ENCODE data around the gene ZNF91. TPM values are rescaled to one million over a fixed set of nuclear protein-coding genes. Genes with fewer than 3 reads are reported as not detected.
A peak's percentile ranks its signal among the peaks of the same experiment; 100 is the strongest.

The ZNF91 gene
- total and polyA plus RNA-seq, 4 donors: 2.9 to 25.9 (median 14.2) TPM

DNA sequence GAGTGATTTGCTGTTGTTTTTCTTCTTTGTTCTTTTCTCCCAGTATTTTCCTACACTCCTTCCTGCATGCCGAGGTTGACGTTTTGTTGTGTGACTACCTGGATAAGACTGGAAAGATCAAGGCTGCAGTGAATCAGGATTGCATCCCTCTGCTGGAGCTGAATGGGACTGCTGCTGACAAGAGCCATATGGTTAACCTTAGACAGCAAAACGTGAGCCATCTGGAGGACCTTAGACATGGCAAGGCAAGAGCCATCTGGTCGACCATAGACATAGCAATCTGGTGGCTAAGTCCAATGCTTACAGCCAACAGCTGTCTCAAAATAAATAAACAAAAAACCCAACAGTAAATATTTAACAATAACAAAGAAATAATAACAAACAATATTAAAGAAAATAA, 42.6 kb upstream of the ZNF91 start:
- no peaks in the 10 kb centered on the region for H3K36me3 ChIP-seq (ENCODE audit: control insufficient read depth in 4 of 4, insufficient read depth in 3 of 4, low read depth in 1 of 4, low read length in 3 of 4)
- H3K4me1 ChIP-seq (ENCODE audit: control insufficient read depth in 4 of 4, insufficient read depth in 4 of 4, low read length in 3 of 4): no peaks in the 10 kb centered on the region
- 78% methylated on average over 4 of the region's 4 CpGs for WGBS
- H3K27me3 ChIP-seq (ENCODE audit: control insufficient read depth in 4 of 4, insufficient read depth in 4 of 4, low read length in 3 of 4): no peaks in the 10 kb centered on the region
- no peak overlapping the region for H3K27ac ChIP-seq (ENCODE audit: low read depth in 1 of 2, low read length in 2 of 2)
- no peak overlapping the region for H3K9ac ChIP-seq (ENCODE audit: low read depth in 1 of 2, low read length in 2 of 2)
- H3K4me3 ChIP-seq (ENCODE audit: low read depth in 1 of 3, low read length in 3 of 3): peak overlapping the region in 1 of 3 donors; percentile 59
- peaks cover 7 to 10% (median 9%) of the 10 kb centered on the region in 4 donors for H3K9me3 ChIP-seq (ENCODE audit: control insufficient read depth in 4 of 4, low read length in 3 of 4)
- TF ChIP-seq, protein P1, sequence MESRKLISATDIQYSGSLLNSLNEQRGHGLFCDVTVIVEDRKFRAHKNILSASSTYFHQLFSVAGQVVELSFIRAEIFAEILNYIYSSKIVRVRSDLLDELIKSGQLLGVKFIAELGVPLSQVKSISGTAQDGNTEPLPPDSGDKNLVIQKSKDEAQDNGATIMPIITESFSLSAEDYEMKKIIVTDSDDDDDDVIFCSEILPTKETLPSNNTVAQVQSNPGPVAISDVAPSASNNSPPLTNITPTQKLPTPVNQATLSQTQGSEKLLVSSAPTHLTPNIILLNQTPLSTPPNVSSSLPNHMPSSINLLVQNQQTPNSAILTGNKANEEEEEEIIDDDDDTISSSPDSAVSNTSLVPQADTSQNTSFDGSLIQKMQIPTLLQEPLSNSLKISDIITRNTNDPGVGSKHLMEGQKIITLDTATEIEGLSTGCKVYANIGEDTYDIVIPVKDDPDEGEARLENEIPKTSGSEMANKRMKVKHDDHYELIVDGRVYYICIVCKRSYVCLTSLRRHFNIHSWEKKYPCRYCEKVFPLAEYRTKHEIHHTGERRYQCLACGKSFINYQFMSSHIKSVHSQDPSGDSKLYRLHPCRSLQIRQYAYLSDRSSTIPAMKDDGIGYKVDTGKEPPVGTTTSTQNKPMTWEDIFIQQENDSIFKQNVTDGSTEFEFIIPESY (IDR thresholded peaks at IDR 0.05): no peak
- TF ChIP-seq, protein P2, sequence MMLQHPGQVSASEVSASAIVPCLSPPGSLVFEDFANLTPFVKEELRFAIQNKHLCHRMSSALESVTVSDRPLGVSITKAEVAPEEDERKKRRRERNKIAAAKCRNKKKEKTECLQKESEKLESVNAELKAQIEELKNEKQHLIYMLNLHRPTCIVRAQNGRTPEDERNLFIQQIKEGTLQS (IDR thresholded peaks at IDR 0.05): no peak
- no peak for DNase-seq (ENCODE audit: low spot score)

DNA sequence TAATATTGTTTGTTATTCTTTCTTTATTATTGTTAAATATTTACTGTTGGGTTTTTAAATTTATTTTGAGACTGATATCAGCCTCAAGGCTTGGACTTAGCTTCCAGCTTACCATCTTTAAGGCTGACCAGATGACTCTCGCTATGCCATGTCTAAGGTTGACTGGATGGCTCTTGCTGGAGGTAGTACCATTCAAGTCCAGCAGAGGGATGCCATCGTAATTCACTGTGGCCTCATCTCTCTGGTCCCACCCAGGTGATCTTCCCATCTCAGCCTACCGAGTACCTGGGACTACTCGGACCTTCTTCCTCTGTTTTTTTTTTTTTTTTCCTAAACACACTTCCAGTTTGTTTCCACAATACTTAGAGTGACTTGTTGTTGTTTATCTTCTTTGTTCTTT, 41.7 kb upstream of the ZNF91 start:
- H3K4me1 ChIP-seq (ENCODE audit: control insufficient read depth in 4 of 4, insufficient read depth in 4 of 4, low read length in 3 of 4): no peaks in the 10 kb centered on the region
- H3K27me3 ChIP-seq (ENCODE audit: control insufficient read depth in 4 of 4, insufficient read depth in 4 of 4, low read length in 3 of 4): no peaks in the 10 kb centered on the region
- peaks cover 7 to 9% (median 7%) of the 10 kb centered on the region in 4 donors for H3K9me3 ChIP-seq (ENCODE audit: control insufficient read depth in 4 of 4, low read length in 3 of 4)
- H3K36me3 ChIP-seq (ENCODE audit: control insufficient read depth in 4 of 4, insufficient read depth in 3 of 4, low read depth in 1 of 4, low read length in 3 of 4): no peaks in the 10 kb centered on the region
- TF ChIP-seq, protein P3, sequence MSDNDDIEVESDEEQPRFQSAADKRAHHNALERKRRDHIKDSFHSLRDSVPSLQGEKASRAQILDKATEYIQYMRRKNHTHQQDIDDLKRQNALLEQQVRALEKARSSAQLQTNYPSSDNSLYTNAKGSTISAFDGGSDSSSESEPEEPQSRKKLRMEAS (IDR thresholded peaks at IDR 0.05): no peak
- TF ChIP-seq, protein P4, sequence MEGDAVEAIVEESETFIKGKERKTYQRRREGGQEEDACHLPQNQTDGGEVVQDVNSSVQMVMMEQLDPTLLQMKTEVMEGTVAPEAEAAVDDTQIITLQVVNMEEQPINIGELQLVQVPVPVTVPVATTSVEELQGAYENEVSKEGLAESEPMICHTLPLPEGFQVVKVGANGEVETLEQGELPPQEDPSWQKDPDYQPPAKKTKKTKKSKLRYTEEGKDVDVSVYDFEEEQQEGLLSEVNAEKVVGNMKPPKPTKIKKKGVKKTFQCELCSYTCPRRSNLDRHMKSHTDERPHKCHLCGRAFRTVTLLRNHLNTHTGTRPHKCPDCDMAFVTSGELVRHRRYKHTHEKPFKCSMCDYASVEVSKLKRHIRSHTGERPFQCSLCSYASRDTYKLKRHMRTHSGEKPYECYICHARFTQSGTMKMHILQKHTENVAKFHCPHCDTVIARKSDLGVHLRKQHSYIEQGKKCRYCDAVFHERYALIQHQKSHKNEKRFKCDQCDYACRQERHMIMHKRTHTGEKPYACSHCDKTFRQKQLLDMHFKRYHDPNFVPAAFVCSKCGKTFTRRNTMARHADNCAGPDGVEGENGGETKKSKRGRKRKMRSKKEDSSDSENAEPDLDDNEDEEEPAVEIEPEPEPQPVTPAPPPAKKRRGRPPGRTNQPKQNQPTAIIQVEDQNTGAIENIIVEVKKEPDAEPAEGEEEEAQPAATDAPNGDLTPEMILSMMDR (IDR thresholded peaks at IDR 0.05; ENCODE audit: low read depth, low read length, missing input control): peak; percentile 16
- no peak overlapping the region for H3K27ac ChIP-seq (ENCODE audit: low read depth in 1 of 2, low read length in 2 of 2)
- H3K4me3 ChIP-seq (ENCODE audit: low read depth in 1 of 3, low read length in 3 of 3): no peak overlapping the region
- DNase-seq (ENCODE audit: low spot score): no peak
- 86% methylated on average over 4 of the region's 4 CpGs for WGBS
- no peak overlapping the region for H3K9ac ChIP-seq (ENCODE audit: low read depth in 1 of 2, low read length in 2 of 2)

DNA sequence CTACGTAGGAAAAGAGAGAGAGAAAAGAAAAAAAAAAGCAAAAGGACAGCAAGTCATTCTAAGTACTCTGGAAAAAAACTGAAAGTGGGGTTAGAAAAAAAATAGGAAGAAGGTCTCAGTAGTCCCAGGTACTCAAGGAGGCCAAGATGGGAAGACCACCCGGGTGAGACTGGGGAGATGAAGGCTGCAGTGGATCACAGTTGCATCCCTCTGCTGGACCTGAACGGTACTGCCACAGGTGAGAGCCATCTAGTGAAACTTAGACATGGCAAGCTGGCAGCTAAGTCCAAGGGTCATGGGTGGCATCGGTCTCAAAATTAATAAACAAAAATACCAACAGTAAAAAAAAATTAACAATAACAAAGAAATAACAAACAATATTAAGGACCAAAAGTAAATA, 41.0 kb upstream of the ZNF91 start:
- WGBS: 65% methylated on average over 4 of the region's 4 CpGs
- no peaks in the 10 kb centered on the region for H3K4me1 ChIP-seq (ENCODE audit: control insufficient read depth in 4 of 4, insufficient read depth in 4 of 4, low read length in 3 of 4)

More for the DNA sequence above, 41.0 kb upstream of the ZNF91 start:
- no peaks in the 10 kb centered on the region for H3K27me3 ChIP-seq (ENCODE audit: control insufficient read depth in 4 of 4, insufficient read depth in 4 of 4, low read length in 3 of 4)
- TF ChIP-seq, protein P4 (IDR thresholded peaks at IDR 0.05; ENCODE audit: low read depth, low read length, missing input control): no peak
- TF ChIP-seq FOXA2 (IDR thresholded peaks at IDR 0.05) (no peak), HNF4A (conservative IDR thresholded peaks at IDR 0.05) (no peak), TAF1 (conservative IDR thresholded peaks at IDR 0.05) (no peak), RXRA (IDR thresholded peaks at IDR 0.05) (no peak), GABPA (IDR thresholded peaks at IDR 0.05 in 1 of 2, conservative IDR thresholded peaks at IDR 0.05 in 1 of 2) (no peak), HNF4G (IDR thresholded peaks at IDR 0.05) (no peak), YY1 (IDR thresholded peaks at IDR 0.05) (no peak), EGR1 (IDR thresholded peaks at IDR 0.05; ENCODE audit: low read depth in 2 of 2) (no peak), RAD21 (IDR thresholded peaks at IDR 0.05) (no peak), SP1 (IDR thresholded peaks at IDR 0.05) (no peak), FOXA1 (IDR thresholded peaks at IDR 0.05) (no peak), JUND (IDR thresholded peaks at IDR 0.05) (no peak)
- TF ChIP-seq, protein P3 (IDR thresholded peaks at IDR 0.05): no peak
- TF ChIP-seq, protein P2 (IDR thresholded peaks at IDR 0.05): no peak
- TF ChIP-seq, protein P5, sequence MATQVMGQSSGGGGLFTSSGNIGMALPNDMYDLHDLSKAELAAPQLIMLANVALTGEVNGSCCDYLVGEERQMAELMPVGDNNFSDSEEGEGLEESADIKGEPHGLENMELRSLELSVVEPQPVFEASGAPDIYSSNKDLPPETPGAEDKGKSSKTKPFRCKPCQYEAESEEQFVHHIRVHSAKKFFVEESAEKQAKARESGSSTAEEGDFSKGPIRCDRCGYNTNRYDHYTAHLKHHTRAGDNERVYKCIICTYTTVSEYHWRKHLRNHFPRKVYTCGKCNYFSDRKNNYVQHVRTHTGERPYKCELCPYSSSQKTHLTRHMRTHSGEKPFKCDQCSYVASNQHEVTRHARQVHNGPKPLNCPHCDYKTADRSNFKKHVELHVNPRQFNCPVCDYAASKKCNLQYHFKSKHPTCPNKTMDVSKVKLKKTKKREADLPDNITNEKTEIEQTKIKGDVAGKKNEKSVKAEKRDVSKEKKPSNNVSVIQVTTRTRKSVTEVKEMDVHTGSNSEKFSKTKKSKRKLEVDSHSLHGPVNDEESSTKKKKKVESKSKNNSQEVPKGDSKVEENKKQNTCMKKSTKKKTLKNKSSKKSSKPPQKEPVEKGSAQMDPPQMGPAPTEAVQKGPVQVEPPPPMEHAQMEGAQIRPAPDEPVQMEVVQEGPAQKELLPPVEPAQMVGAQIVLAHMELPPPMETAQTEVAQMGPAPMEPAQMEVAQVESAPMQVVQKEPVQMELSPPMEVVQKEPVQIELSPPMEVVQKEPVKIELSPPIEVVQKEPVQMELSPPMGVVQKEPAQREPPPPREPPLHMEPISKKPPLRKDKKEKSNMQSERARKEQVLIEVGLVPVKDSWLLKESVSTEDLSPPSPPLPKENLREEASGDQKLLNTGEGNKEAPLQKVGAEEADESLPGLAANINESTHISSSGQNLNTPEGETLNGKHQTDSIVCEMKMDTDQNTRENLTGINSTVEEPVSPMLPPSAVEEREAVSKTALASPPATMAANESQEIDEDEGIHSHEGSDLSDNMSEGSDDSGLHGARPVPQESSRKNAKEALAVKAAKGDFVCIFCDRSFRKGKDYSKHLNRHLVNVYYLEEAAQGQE (IDR thresholded peaks at IDR 0.05): no peak
- H3K9ac ChIP-seq (ENCODE audit: low read depth in 1 of 2, low read length in 2 of 2): no peak overlapping the region
- DNase-seq (ENCODE audit: low spot score): no peak
- H3K27ac ChIP-seq (ENCODE audit: low read depth in 1 of 2, low read length in 2 of 2): no peak overlapping the region
- H3K36me3 ChIP-seq (ENCODE audit: control insufficient read depth in 4 of 4, insufficient read depth in 3 of 4, low read depth in 1 of 4, low read length in 3 of 4): no peaks in the 10 kb centered on the region
- peaks cover 7 to 9% (median 7%) of the 10 kb centered on the region in 4 donors for H3K9me3 ChIP-seq (ENCODE audit: control insufficient read depth in 4 of 4, low read length in 3 of 4)
- H3K4me3 ChIP-seq (ENCODE audit: low read depth in 1 of 3, low read length in 3 of 3): no peak overlapping the region
